ENCODE results near the gene CCDC89. TPM values are rescaled to one million over a fixed set of nuclear protein-coding genes. Genes with fewer than 3 reads are reported as not detected.

The CCDC89 gene
- 0.27 TPM in 1 of 2 replicates, not detected in the other for total RNA-seq (2013; cell fraction: nucleolus; rRNA removed)
- total RNA-seq (2014; rRNA removed) (not detected in 2 replicates), total RNA-seq (2014; rRNA removed; fragmentation: Illumina TruSeq; extraction: Trizol) (not detected in 2 replicates), total RNA-seq (2021) (not detected in 2 replicates), polyA plus RNA-seq (2011; rRNA removed) (0.07 TPM in 1 of 2 replicates, not detected in the other), polyA plus RNA-seq (2014; fragmentation: Illumina TruSeq; extraction: Trizol) (not detected in 2 replicates), polyA plus RNA-seq (2014; fragmentation: Nextera tagmentation; extraction: Ambion mirVana) (under 1 TPM in 1 of 2 experiments, not detected in 1; 0.11 TPM), polyA plus RNA-seq (2014; rRNA removed) (not detected in 2 replicates), polyA plus RNA-seq (2016; fragmentation: Nextera tagmentation; extraction: Ambion mirVana) (under 1 TPM in 1 of 2 experiments, not detected in 1; 0.15 TPM), polyA minus RNA-seq (2011; rRNA and poly(A)+ RNA removed) (not detected in 2 replicates), Bru-seq, nascent RNA (not detected), BruChase-seq, experiment 1, labeled RNA remaining after a 6-hour chase (not detected), BruChase-seq, experiment 2, labeled RNA remaining after a 2-hour chase (percentile 29 among the genes with signal in this experiment)
- polyA plus RNA-seq (2011; ENCODE audit: low read depth): not detected
- polyA plus RNA-seq (2011; cell fraction: cytosol; rRNA removed): not detected in 2 replicates
- polyA plus RNA-seq (2011; cell fraction: nucleus; rRNA removed): 0.09 and 0.30 TPM in 2 replicates
- not detected in 2 replicates for polyA plus RNA-seq (2012)
- polyA minus RNA-seq (2011; cell fraction: cytosol; rRNA and poly(A)+ RNA removed): not detected in 2 replicates
- polyA minus RNA-seq (2011; cell fraction: nucleus; rRNA and poly(A)+ RNA removed): 0.29 and 0.36 TPM in 2 replicates
- long read RNA-seq, experiment 1: 0 reads
- long read RNA-seq, experiment 2: 0 reads

GRCh38 chr11:85685820-85686459 is at the start of gene CCDC89:
CCDC89 (minus strand) TSS chr11:85686195; CDS start chr11:85686130, 65 bp downstream.
- Histone ChIP-seq H3K4me1 (ENCODE audit: control insufficient read depth, insufficient read depth, low read length) (peaks cover 5% of the 10 kb centered on the region; the same call in 1 of the 2 replicates), H2AFZ (ENCODE audit: control insufficient read depth, low read depth, low read length) (no peak within 1 kb of the TSS; the same call in 1 of the 2 replicates), H3K9ac (ENCODE audit: control insufficient read depth, insufficient read depth, low read length) (no peak within 1 kb of the TSS), H3K27me3 (replicated peaks in 1 of 2; ENCODE audit: control insufficient read depth in 2 of 2, insufficient read depth in 2 of 2, low read length in 1 of 2) (no peaks in the 10 kb centered on the region; a peak in 1 of 4 replicates), H3K79me2 (ENCODE audit: control insufficient read depth, insufficient read depth, low read length) (no peaks in the 10 kb centered on the region), H3K4me3 (no peak within 1 kb of the TSS), H3K27ac (ENCODE audit: control insufficient read depth, insufficient read depth) (no peak within 1 kb of the TSS), H4K20me1 (ENCODE audit: control insufficient read depth, insufficient read depth) (no peaks in the 10 kb centered on the region), H3K4me2 (ENCODE audit: control insufficient read depth, insufficient read depth) (no peak within 1 kb of the TSS), H3K9me3 (replicated peaks; ENCODE audit: control insufficient read depth, insufficient read depth, low read length) (no peaks in the 10 kb centered on the region; the same call in 2 of the 3 replicates), H3K36me3 (ENCODE audit: control insufficient read depth in 2 of 2, insufficient read depth in 2 of 2, low read length in 1 of 2) (no peaks in the 10 kb centered on the region)
- ChIA-PET POLR2A (interaction anchor here (1.5 kb wide), 1 partner anchor 11 kb away, joined by 5 read pairs; no protein-coding TSS in a partner anchor), RAD21 (ENCODE audit: unreplicated experiment) (no interaction called here), CTCF (interaction anchor here (0.9 to 4.7 kb wide), 3 partner anchors 11 to 23 kb away, joined by 3 to 27 read pairs (median 4); no protein-coding TSS in a partner anchor), SMC1A (ENCODE audit: uncharacterized antibody, unreplicated experiment) (interaction anchor here (0.9 to 1.2 kb wide), 4 partner anchors 10 to 157 kb away, joined by 3 to 5 read pairs (median 3); no protein-coding TSS in a partner anchor)
- DNase-seq (ENCODE audit: low read depth, low spot score) (no peak), FAIRE-seq (no peak), ATAC-seq (peak; percentile 48)
- no TSS peak for BruUV-seq (replicated peaks)
- TF ChIP-seq KLF5 (IDR thresholded peaks at IDR 0.05; ENCODE audit: partially characterized antibody) (no peak), RELA (IDR thresholded peaks at IDR 0.05; ENCODE audit: borderline replicate concordance, partially characterized antibody) (no peak), ZNF622 (IDR thresholded peaks at IDR 0.05) (no peak), ZZZ3 (IDR thresholded peaks at IDR 0.05; ENCODE audit: control insufficient read depth, insufficient read length, low read depth) (no peak), NFYB (IDR thresholded peaks at IDR 0.05; ENCODE audit: insufficient read depth, low read depth, low read length) (0 out of 2 replicates have a peak, but pooled peaks have one; percentile 20)
- TF ChIP-seq, protein P1, sequence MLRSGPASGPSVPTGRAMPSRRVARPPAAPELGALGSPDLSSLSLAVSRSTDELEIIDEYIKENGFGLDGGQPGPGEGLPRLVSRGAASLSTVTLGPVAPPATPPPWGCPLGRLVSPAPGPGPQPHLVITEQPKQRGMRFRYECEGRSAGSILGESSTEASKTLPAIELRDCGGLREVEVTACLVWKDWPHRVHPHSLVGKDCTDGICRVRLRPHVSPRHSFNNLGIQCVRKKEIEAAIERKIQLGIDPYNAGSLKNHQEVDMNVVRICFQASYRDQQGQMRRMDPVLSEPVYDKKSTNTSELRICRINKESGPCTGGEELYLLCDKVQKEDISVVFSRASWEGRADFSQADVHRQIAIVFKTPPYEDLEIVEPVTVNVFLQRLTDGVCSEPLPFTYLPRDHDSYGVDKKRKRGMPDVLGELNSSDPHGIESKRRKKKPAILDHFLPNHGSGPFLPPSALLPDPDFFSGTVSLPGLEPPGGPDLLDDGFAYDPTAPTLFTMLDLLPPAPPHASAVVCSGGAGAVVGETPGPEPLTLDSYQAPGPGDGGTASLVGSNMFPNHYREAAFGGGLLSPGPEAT (IDR thresholded peaks at IDR 0.05; ENCODE audit: low read depth): no peak
- in situ Hi-C loops (cut with MboI): no loop called here
- WGBS (ENCODE audit: insufficient coverage, insufficient replicate concordance, low lambda C conversion rate, missing lambda C conversion rate): 56% methylated on average over 13 of the region's 13 CpGs
- intact Hi-C loops (cut with micrococcal nuclease; ENCODE audit: unreplicated experiment): no loop called here

Measured in GM12878 (cell line).